HFF-Myc (cell line): ENCODE data around the gene STX16.

ENCODE experiments used
- DNase-seq: peaks from one replicate; pipeline ENCODE4 v3.0.0-alpha.2; 2011; ENCODE audit warnings: low read depth; ENCODE audit errors: extremely low read depth
- H3K4me3 ChIP-seq: replicated peaks from 2 replicates; pipeline ENCODE4 v1.5.1; 2011; ENCODE audit warnings: low read depth, mild to moderate bottlenecking, control low read depth, low read length
- CTCF ChIP-seq: IDR thresholded peaks from 2 replicates; pipeline ENCODE4 v1.5.1; 2012; ENCODE audit warnings: mild to moderate bottlenecking, low read depth, low read length, control low read depth; ENCODE audit errors: missing control alignments

STX16 gene

GRCh38 chr20:58707770-58708169 lies 56.7 kb downstream of the STX16 start:
- no peak for DNase-seq
- no peak for TF ChIP-seq CTCF
- no peak overlapping the region for H3K4me3 ChIP-seq

GRCh38 chr20:58708246-58708931 lies 57.3 kb downstream of the STX16 start:
- DNase-seq = no peak
- no peak for TF ChIP-seq CTCF
- no peak overlapping the region for H3K4me3 ChIP-seq

GRCh38 chr20:58709013-58709702 lies 58.1 kb downstream of the STX16 start:
- DNase-seq = no peak
- TF ChIP-seq CTCF = no peak

GRCh38 chr20:58709703-58710039 lies 58.6 kb downstream of the STX16 start:
- DNase-seq = no peak
- TF ChIP-seq CTCF = no peak
- H3K4me3 ChIP-seq = no peak overlapping the region

More at GRCh38 chr20:58709013-58709702, 58.1 kb downstream of the STX16 start:
- H3K4me3 ChIP-seq = no peak overlapping the region

- TF ChIP-seq CTCF = no peak
- DNase-seq = no peak
- H3K4me3 ChIP-seq = no peak overlapping the region
Observed at GRCh38 chr20:58710481-58711265, 59.6 kb downstream of the STX16 start.

GRCh38 chr20:58711266-58712051 lies 60.4 kb downstream of the STX16 start:
- TF ChIP-seq CTCF = no peak
- no peak overlapping the region for H3K4me3 ChIP-seq
- DNase-seq = no peak
